GM12892 (cell line): ENCODE results near the gene MBNL1.

Experiments
- POLR2A ChIP-seq: IDR thresholded peaks from 2 replicates; pipeline ENCODE4 v1.6.1; 2011; ENCODE audit warnings: low read depth, low read length, control low read depth
- POLR2AphosphoS5 ChIP-seq: IDR thresholded peaks from 2 replicates; pipeline ENCODE4 v1.6.1; 2011; ENCODE audit warnings: low read depth, low read length, control low read depth
- TAF1 ChIP-seq: IDR thresholded peaks from 2 replicates; pipeline ENCODE4 v1.6.1; 2011; ENCODE audit warnings: low read depth, mild to moderate bottlenecking, control low read depth, low read length, borderline replicate concordance

- TF ChIP-seq POLR2A (no peak), POLR2AphosphoS5 (0 out of 2 replicates have a peak, but pooled peaks have one; percentile 15), TAF1 (no peak)
These were observed 88.1 kb downstream of the MBNL1 start for GRCh38 chr3:152356870-152357276.
